ENCODE results near the gene HUS1. TPM values are rescaled to one million over a fixed set of nuclear protein-coding genes. Genes with fewer than 3 reads are reported as not detected.
"Not testable (repeated sequence)": the region's sequence is repeated elsewhere in the genome, so short reads cannot be mapped to it uniquely, and the experiment has no call there.

HUS1 gene
- total RNA-seq, 6 donors from 2014 or later = 24.2 to 38.8 (median 26.7) TPM

- TF ChIP-seq POLR2A (IDR thresholded peaks at IDR 0.05) (no peak), CTCF (IDR thresholded peaks at IDR 0.05) (no peak), POLR2AphosphoS5 (IDR thresholded peaks at IDR 0.05) (no peak), EP300 (IDR thresholded peaks at IDR 0.05) (no peak)
- no peak for ATAC-seq (ENCODE audit: low FRiP score in 2 of 2)
- Histone ChIP-seq H3K4me3 (no peak overlapping the region), H3K4me1 (no peaks in the 10 kb centered on the region), H3K27ac (no peak overlapping the region), H3K36me3 (no peaks in the 10 kb centered on the region), H3K27me3 (no peaks in the 10 kb centered on the region), H3K9me3 (no peaks in the 10 kb centered on the region)
- DNase-seq = no peak
- WGBS, 2 donors = 33 to 39% methylated on average over 5 of the region's 5 CpGs
Measured at GRCh38 chr7:48004638-48005037, 25.2 kb upstream of the HUS1 start.

GRCh38 chr7:48004032-48004431, 24.6 kb upstream of the HUS1 start:
- no peaks in the 10 kb centered on the region for H3K36me3 ChIP-seq
- H3K4me3 ChIP-seq = no peak overlapping the region
- ATAC-seq (ENCODE audit: low FRiP score in 2 of 2) = no peak
- H3K27me3 ChIP-seq = no peaks in the 10 kb centered on the region
- TF ChIP-seq CTCF (IDR thresholded peaks at IDR 0.05) (no peak), EP300 (IDR thresholded peaks at IDR 0.05) (no peak), POLR2AphosphoS5 (IDR thresholded peaks at IDR 0.05) (no peak), POLR2A (IDR thresholded peaks at IDR 0.05) (no peak)
- no peak overlapping the region for H3K27ac ChIP-seq
- no peaks in the 10 kb centered on the region for H3K9me3 ChIP-seq
- no peaks in the 10 kb centered on the region for H3K4me1 ChIP-seq
- DNase-seq = no peak
- WGBS, 2 donors = 53 to 68% methylated on average over 2 of the region's 2 CpGs

- not testable (repeated sequence) for H3K27ac ChIP-seq; ATAC-seq (ENCODE audit: low FRiP score in 2 of 2); H3K9me3 ChIP-seq; H3K4me1 ChIP-seq; H3K36me3 ChIP-seq; H3K27me3 ChIP-seq; DNase-seq; H3K4me3 ChIP-seq
- WGBS, 2 donors = 87 to 91% methylated on average over 13 of the region's 13 CpGs
Measured at GRCh38 chr7:48000164-48000563, 20.7 kb upstream of the HUS1 start.

- H3K36me3 ChIP-seq = no peaks in the 10 kb centered on the region
- H3K9me3 ChIP-seq = no peaks in the 10 kb centered on the region
- TF ChIP-seq CTCF (IDR thresholded peaks at IDR 0.05) = no peak
- no peak for TF ChIP-seq POLR2A (IDR thresholded peaks at IDR 0.05)
- no peak for TF ChIP-seq EP300 (IDR thresholded peaks at IDR 0.05)
- TF ChIP-seq POLR2AphosphoS5 (IDR thresholded peaks at IDR 0.05) = no peak
- no peak for ATAC-seq (ENCODE audit: low FRiP score in 2 of 2)
- WGBS, 2 donors = 95 to 98% methylated on average over 12 of the region's 12 CpGs
- no peaks in the 10 kb centered on the region for H3K4me1 ChIP-seq
- DNase-seq = no peak
- no peaks in the 10 kb centered on the region for H3K27me3 ChIP-seq
- H3K27ac ChIP-seq = no peak overlapping the region
- no peak overlapping the region for H3K4me3 ChIP-seq
Measured at GRCh38 chr7:47999413-47999812, 20.0 kb upstream of the HUS1 start.

GRCh38 chr7:47992446-47992845, 13.0 kb upstream of the HUS1 start:
- DNase-seq = no peak
- peak overlapping the region in 1 of 4 donors; percentile 55 for H3K4me3 ChIP-seq
- peak overlapping the region in 2 of 4 donors; percentile 69 to 75 for H3K27ac ChIP-seq
- 71 to 88% methylated on average over 3 of the region's 3 CpGs for WGBS, 2 donors
- H3K9me3 ChIP-seq = no peaks in the 10 kb centered on the region
- H3K4me1 ChIP-seq = peaks cover 0 to 12% (median 5%) of the 10 kb centered on the region in 4 donors
- H3K27me3 ChIP-seq = no peaks in the 10 kb centered on the region
- ATAC-seq (ENCODE audit: low FRiP score in 2 of 2) = no peak
- H3K36me3 ChIP-seq = no peaks in the 10 kb centered on the region
- no peak for TF ChIP-seq EP300 (IDR thresholded peaks at IDR 0.05)
- no peak for TF ChIP-seq POLR2A (IDR thresholded peaks at IDR 0.05)
- no peak for TF ChIP-seq CTCF (IDR thresholded peaks at IDR 0.05)
- TF ChIP-seq POLR2AphosphoS5 (IDR thresholded peaks at IDR 0.05) = no peak

All from upper lobe of left lung (tissue), 6 donors.